Transverse colon (tissue), 4 donors: ENCODE data around the gene PPM1J.

Source experiments
- EP300 ChIP-seq: sonication (generic); formaldehyde crosslinking; IDR thresholded peaks from one replicate; pipeline ENCODE4 v1.6.1; 2017; ENCODE audit warnings: antibody characterized with exemption, low read depth
- POLR2A ChIP-seq: fragments of 450-650 bp; IDR thresholded peaks from one replicate; pipeline ENCODE4 v1.6.1; 2016; ENCODE audit warnings: antibody characterized with exemption, mild to moderate bottlenecking, moderate library complexity
- POLR2AphosphoS5 ChIP-seq, 3 donors: sonication (generic); formaldehyde crosslinking; IDR thresholded peaks; one replicate each; pipeline ENCODE4 v1.6.1; 2016; ENCODE audit warnings: antibody characterized with exemption in 3 of 3
- TF ChIP-seq, protein P1 (sequence below), 5 experiments: fragments of 200-600 bp in 3 of 5; fragments of 450-650 bp in 2 of 5; sonication (generic) in 3 of 5; IDR thresholded peaks; 1 replicate in 2 of 5; 2 replicates in 3 of 5; pipeline ENCODE4 v1.5.1; 2016 to 2017; ENCODE audit warnings: antibody characterized with exemption in 5 of 5, inconsistent platforms in 3 of 5, mild to moderate bottlenecking in 2 of 5, moderate library complexity in 1 of 5

DNA sequence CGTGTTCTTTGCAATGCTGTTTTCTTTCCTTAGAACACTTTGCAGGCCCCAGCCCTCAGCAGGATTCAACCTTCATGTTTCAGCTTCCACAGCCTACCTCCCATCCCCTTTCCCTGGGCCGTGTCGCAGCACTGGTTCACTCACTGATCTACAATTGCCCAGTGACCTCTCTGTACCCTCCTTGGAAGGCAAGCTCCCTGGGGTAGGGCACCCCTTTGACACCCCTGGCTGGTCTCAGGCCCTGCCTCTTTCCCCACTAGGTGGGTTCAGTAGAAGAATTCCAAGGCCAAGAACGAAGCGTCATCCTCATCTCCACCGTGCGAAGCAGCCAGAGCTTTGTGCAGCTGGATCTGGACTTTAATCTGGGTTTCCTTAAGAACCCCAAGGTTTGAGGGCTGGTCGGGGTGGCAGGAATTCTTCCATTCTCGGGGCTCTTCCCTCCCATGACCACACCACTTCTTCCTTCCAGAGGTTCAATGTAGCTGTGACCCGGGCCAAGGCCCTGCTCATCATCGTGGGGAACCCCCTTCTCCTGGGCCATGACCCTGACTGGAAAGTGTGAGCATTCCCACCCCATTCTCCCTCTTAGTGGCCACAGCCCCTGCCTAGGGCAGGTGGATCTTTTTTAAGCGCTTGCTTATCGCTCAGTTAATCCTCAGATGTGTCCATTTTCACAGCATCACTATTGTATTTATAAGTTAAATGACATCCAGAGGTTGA is 15.5 kb downstream of the PPM1J start:
- TF ChIP-seq POLR2A (no peak), EP300 (no peak), POLR2AphosphoS5 (IDR thresholded peaks at IDR 0.05) (no peak)
- TF ChIP-seq, protein P1, sequence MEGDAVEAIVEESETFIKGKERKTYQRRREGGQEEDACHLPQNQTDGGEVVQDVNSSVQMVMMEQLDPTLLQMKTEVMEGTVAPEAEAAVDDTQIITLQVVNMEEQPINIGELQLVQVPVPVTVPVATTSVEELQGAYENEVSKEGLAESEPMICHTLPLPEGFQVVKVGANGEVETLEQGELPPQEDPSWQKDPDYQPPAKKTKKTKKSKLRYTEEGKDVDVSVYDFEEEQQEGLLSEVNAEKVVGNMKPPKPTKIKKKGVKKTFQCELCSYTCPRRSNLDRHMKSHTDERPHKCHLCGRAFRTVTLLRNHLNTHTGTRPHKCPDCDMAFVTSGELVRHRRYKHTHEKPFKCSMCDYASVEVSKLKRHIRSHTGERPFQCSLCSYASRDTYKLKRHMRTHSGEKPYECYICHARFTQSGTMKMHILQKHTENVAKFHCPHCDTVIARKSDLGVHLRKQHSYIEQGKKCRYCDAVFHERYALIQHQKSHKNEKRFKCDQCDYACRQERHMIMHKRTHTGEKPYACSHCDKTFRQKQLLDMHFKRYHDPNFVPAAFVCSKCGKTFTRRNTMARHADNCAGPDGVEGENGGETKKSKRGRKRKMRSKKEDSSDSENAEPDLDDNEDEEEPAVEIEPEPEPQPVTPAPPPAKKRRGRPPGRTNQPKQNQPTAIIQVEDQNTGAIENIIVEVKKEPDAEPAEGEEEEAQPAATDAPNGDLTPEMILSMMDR (IDR thresholded peaks at IDR 0.05) = no peak
